HL-60/S4 treated with retinoic acid at 250 ng/mL for 4 days and 3 days (cell line): ENCODE measurements around the gene EIF4E1B.
"Not testable (repeated sequence)": the region's sequence is repeated elsewhere in the genome, so short reads cannot be mapped to it uniquely, and the experiment has no call there.

Experiments
- in situ Hi-C: fragments of 300-500 bp; cut with MboI; formaldehyde crosslinking; loops from 2 replicates; pipeline ENCODE4 v1.7.0; 2022; ENCODE audit warnings: low sequenced_read_pairs

Gene EIF4E1B

GRCh38 chr5:176629853-176630680 lies at the start of gene EIF4E1B, which contains the start of gene SNCB:
EIF4E1B (plus strand) TSS chr5:176630675; CDS start chr5:176642788, 12,113 bp downstream.
SNCB (minus strand) TSS chr5:176630534; CDS start chr5:176629654, 880 bp downstream.
- in situ Hi-C loops, result no loop called here

- in situ Hi-C loops, result no loop called here
These were observed 49.1 kb upstream of the EIF4E1B start for GRCh38 chr5:176581361-176581760.

- in situ Hi-C loops, result no loop called here
These were observed 47.4 kb upstream of the EIF4E1B start for GRCh38 chr5:176583076-176583475.

GRCh38 chr5:176587398-176587797 lies 43.1 kb upstream of the EIF4E1B start:
- in situ Hi-C loops, result no loop called here

- in situ Hi-C loops, result no loop called here
These were observed 42.2 kb upstream of the EIF4E1B start for GRCh38 chr5:176588297-176588696.

GRCh38 chr5:176589039-176589769 lies 41.3 kb upstream of the EIF4E1B start:
- in situ Hi-C loops, result no loop called here

- in situ Hi-C loops, result no loop called here
These were observed 40.3 kb upstream of the EIF4E1B start for GRCh38 chr5:176590035-176590717.

- in situ Hi-C loops, result not testable (repeated sequence)
These were observed 38.8 kb upstream of the EIF4E1B start for GRCh38 chr5:176591667-176592066.

- in situ Hi-C loops, result no loop called here
These were observed 37.9 kb upstream of the EIF4E1B start for GRCh38 chr5:176592573-176592972.

GRCh38 chr5:176593273-176593869 lies 37.1 kb upstream of the EIF4E1B start:
- in situ Hi-C loops, result no loop called here

GRCh38 chr5:176594554-176594953 lies 35.9 kb upstream of the EIF4E1B start:
- in situ Hi-C loops, result no loop called here

GRCh38 chr5:176595386-176595943 lies 35.0 kb upstream of the EIF4E1B start:
- in situ Hi-C loops, result no loop called here

- in situ Hi-C loops, result no loop called here
These were observed 34.3 kb upstream of the EIF4E1B start for GRCh38 chr5:176596069-176596644.

- in situ Hi-C loops, result no loop called here
These were observed 33.6 kb upstream of the EIF4E1B start for GRCh38 chr5:176596689-176597416.

GRCh38 chr5:176597417-176598389 lies 32.8 kb upstream of the EIF4E1B start:
- in situ Hi-C loops, result no loop called here

- in situ Hi-C loops, result not testable (repeated sequence)
These were observed 30.6 kb upstream of the EIF4E1B start for GRCh38 chr5:176599749-176600430.

- in situ Hi-C loops, result no loop called here
These were observed 28.5 kb upstream of the EIF4E1B start for GRCh38 chr5:176601901-176602482.

GRCh38 chr5:176603091-176603490 lies 27.4 kb upstream of the EIF4E1B start:
- in situ Hi-C loops, result no loop called here
